NCI-H1092 treated with DMSO at 0.1 percent for 48 hours (cell line): ENCODE results near the gene OTOP2.
A peak's percentile ranks its signal among the peaks of the same experiment; 100 is the strongest.
"Not testable (repeated sequence)": the region's sequence is repeated elsewhere in the genome, so short reads cannot be mapped to it uniquely, and the experiment has no call there.

Experiments
- DNase-seq: peaks from one replicate; lab custom pipeline; 2025; lab: John Stamatoyannopoulos, UW

The OTOP2 gene

GRCh38 chr17:74952431-74953133, 28.5 kb downstream of the OTOP2 start:
- DNase-seq: no peak

GRCh38 chr17:74953134-74953687, 29.1 kb downstream of the OTOP2 start:
- no peak for DNase-seq

GRCh38 chr17:74954115-74954514, 30.0 kb downstream of the OTOP2 start:
- no peak for DNase-seq

- no peak for DNase-seq
These were observed 30.8 kb downstream of the OTOP2 start for GRCh38 chr17:74954665-74955421.

- no peak for DNase-seq
These were observed 32.0 kb downstream of the OTOP2 start for GRCh38 chr17:74956093-74956492.

GRCh38 chr17:74957935-74958740, 34.1 kb downstream of the OTOP2 start:
- peak; percentile 41 for DNase-seq

- DNase-seq: no peak
These were observed 35.9 kb downstream of the OTOP2 start for GRCh38 chr17:74959826-74960515.

GRCh38 chr17:74960570-74961342, 36.7 kb downstream of the OTOP2 start:
- DNase-seq: no peak

- peak; percentile 68 for DNase-seq
These were observed 37.7 kb downstream of the OTOP2 start for GRCh38 chr17:74961657-74962350.

- no peak for DNase-seq
These were observed 38.7 kb downstream of the OTOP2 start for GRCh38 chr17:74962622-74963394.

GRCh38 chr17:74963656-74964055, 39.6 kb downstream of the OTOP2 start:
- no peak for DNase-seq

GRCh38 chr17:74964246-74964761, 40.2 kb downstream of the OTOP2 start:
- DNase-seq: no peak

- no peak for DNase-seq
These were observed 41.0 kb downstream of the OTOP2 start for GRCh38 chr17:74964988-74965622.

- no peak for DNase-seq
These were observed 44.3 kb downstream of the OTOP2 start for GRCh38 chr17:74968361-74968780.

GRCh38 chr17:74969501-74969900, 45.4 kb downstream of the OTOP2 start:
- not testable (repeated sequence) for DNase-seq

GRCh38 chr17:74970395-74970794, 46.3 kb downstream of the OTOP2 start:
- no peak for DNase-seq

- no peak for DNase-seq
These were observed 47.2 kb downstream of the OTOP2 start for GRCh38 chr17:74971069-74971841.

- no peak for DNase-seq
These were observed 47.7 kb downstream of the OTOP2 start for GRCh38 chr17:74971842-74972106.
